Calu3 (cell line): ENCODE measurements around the gene SOX15. TPM values are rescaled to one million over a fixed set of nuclear protein-coding genes. Genes with fewer than 3 reads are reported as not detected.

Experiments
- BruUV-seq: library from RNA; stranded (reverse); fragments of 400-500 nt; replicated peaks from 2 replicates; lab custom pipeline; 2021; lab: Mats Ljungman, UMichigan
- CTCF ChIA-PET: fragments of 300-600 bp; sonication (Branson Sonifier 250); formaldehyde crosslinking; loops from one replicate; lab custom pipeline; 2022; ENCODE audit warnings: antibody characterized with exemption; lab: Charles Lee
- DNase-seq: peaks from one replicate; pipeline ENCODE4 v3.0.0; 2022
- H3K27ac Mint-ChIP-seq: one replicate; pipeline ENCODE4 v1.8.0; 2022; ENCODE audit warnings: mixed read lengths; ENCODE audit not compliant: unreplicated experiment
- H3K27me3 Mint-ChIP-seq: one replicate; pipeline ENCODE4 v1.8.0; 2022; ENCODE audit warnings: mixed read lengths; ENCODE audit not compliant: unreplicated experiment
- H3K36me3 Mint-ChIP-seq: one replicate; pipeline ENCODE4 v1.8.0; 2022; ENCODE audit warnings: mild to moderate bottlenecking, moderate library complexity, mixed read lengths; ENCODE audit not compliant: insufficient read depth, unreplicated experiment
- H3K4me1 Mint-ChIP-seq: one replicate; pipeline ENCODE4 v1.8.0; 2022; ENCODE audit warnings: mild to moderate bottlenecking, low read depth, mixed read lengths; ENCODE audit not compliant: unreplicated experiment
- H3K4me3 Mint-ChIP-seq: one replicate; pipeline ENCODE4 v1.8.0; 2022; ENCODE audit warnings: mild to moderate bottlenecking, low read depth, moderate library complexity, mixed read lengths; ENCODE audit not compliant: unreplicated experiment
- H3K9me3 Mint-ChIP-seq: one replicate; pipeline ENCODE4 v1.8.0; 2022; ENCODE audit warnings: low read depth, mixed read lengths; ENCODE audit not compliant: unreplicated experiment
- intact Hi-C: fragments of 100-400 bp; cut with micrococcal nuclease; formaldehyde crosslinking; loops from one replicate; pipeline ENCODE4 v1.10.0; 2022; ENCODE audit not compliant: unreplicated experiment
- total RNA-seq: library from RNA; stranded (reverse); gene quantifications from 2 replicates; pipeline ENCODE4 v1.2.3, GENCODE V29; 2022
- TF ChIP-seq, protein P1 (sequence below): fragments of 200-600 bp; IDR thresholded peaks from one replicate; pipeline ENCODE4 v1.8.0; 2022; ENCODE audit warnings: antibody characterized with exemption; ENCODE audit not compliant: unreplicated experiment

The SOX15 gene
- total RNA-seq, 1 experiment from 2014 or later: not detected

DNA sequence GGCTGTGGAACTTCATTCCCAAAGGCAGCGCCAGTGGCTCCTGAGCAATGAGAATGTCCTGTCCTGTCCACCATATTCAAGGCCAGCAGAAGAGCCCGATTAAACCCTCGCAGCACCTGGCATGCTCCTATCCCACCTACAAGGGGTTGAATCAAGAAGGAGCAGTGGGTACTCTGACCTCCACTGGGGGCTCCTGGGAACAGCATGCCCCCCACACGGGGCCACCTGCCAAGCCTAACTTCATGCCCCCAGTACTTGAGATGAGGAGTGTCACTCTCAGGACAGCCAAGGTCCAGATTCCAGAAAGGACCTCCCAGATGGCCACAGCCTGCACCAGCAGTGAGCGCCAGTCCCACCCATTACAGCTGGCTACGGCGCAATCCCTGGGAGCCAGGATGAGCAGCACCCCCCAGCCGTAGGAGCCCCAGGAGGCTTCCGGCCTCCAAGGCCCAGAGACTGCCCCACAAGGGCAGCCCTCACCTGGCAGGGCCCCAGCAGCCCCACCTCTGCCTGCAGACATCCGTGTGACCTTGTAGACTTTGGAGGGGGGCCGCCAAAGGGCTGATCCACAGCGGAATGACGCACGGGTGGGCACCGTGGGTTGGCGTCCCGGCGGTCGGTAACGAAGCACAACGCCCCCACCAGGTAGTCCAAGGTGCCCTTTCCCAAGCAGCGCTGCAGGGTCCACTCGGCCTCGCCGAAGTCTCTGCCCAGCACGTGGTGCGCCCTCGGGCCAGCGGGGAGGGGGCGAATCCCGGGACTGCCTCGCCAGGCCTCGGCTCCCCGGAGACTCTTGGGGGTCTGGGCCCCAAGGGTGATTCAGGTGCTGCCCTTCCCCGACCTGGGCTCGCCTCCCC lies 7.3 kb downstream of the SOX15 start:
- Mint-ChIP-seq H3K4me1 (peaks cover 28% of the 10 kb centered on the region), H3K36me3 (peaks cover 78% of the 10 kb centered on the region), H3K27ac (peak overlapping the region; percentile 99), H3K27me3 (no peaks in the 10 kb centered on the region), H3K9me3 (no peaks in the 10 kb centered on the region), H3K4me3 (peak overlapping the region; percentile 84)
- no TSS peak for BruUV-seq
- TF ChIP-seq, protein P1, sequence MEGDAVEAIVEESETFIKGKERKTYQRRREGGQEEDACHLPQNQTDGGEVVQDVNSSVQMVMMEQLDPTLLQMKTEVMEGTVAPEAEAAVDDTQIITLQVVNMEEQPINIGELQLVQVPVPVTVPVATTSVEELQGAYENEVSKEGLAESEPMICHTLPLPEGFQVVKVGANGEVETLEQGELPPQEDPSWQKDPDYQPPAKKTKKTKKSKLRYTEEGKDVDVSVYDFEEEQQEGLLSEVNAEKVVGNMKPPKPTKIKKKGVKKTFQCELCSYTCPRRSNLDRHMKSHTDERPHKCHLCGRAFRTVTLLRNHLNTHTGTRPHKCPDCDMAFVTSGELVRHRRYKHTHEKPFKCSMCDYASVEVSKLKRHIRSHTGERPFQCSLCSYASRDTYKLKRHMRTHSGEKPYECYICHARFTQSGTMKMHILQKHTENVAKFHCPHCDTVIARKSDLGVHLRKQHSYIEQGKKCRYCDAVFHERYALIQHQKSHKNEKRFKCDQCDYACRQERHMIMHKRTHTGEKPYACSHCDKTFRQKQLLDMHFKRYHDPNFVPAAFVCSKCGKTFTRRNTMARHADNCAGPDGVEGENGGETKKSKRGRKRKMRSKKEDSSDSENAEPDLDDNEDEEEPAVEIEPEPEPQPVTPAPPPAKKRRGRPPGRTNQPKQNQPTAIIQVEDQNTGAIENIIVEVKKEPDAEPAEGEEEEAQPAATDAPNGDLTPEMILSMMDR: no peak
- intact Hi-C loops: no loop called here
- DNase-seq: no peak
- CTCF ChIA-PET: no interaction called here

DNA sequence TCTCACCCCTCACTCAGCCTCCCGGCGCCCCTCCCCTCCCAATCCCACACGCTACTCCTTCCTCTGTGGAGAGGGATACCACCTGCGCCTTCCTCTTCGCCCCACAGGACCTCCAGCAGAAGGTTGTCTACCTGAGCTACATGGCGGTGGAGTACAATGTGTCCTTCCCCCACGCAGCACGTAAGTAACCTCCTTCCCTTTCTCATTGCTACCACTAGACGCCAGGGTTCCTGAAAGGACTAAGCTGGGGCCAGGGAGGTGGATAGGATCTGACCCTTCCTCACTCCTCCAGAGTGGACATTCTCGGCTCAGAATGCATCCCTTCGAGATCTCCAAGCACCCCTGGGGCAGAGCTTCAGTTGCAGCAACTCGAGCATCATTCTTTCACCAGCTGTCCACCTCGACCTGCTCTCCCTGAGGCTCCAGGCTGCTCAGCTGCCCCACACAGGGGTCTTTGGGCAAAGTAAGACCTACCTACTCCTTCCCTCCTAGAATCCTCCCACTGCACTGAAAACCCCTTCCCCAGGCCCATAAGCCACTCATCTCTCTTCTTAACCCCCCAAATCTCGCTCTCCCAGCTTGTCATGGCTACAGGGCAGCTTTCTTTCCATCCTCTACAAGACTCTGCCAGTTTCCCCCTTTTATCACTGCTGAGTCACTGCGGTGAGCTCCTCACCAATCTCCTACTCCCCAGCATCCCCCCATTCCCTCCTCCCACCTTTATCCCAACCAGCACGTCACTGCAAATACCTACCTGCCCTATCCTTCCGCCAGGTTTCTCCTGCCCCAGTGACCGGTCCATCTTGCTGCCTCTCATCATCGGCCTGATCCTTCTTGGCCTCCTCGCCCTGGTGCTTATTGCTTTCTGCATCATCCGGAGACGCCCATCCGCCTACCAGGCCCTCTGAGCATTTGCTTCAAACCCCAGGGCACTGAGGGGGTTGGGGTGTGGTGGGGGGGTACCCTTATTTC lies 9.0 kb downstream of the SOX15 start:
- Mint-ChIP-seq H3K4me1 (peaks cover 28% of the 10 kb centered on the region), H3K36me3 (peaks cover 86% of the 10 kb centered on the region), H3K4me3 (peak overlapping the region; percentile 26), H3K27me3 (no peaks in the 10 kb centered on the region), H3K27ac (peak overlapping the region; percentile 94), H3K9me3 (no peaks in the 10 kb centered on the region)
- intact Hi-C loops: no loop called here
- TF ChIP-seq, protein P1: no peak
- CTCF ChIA-PET: no interaction called here
- no TSS peak for BruUV-seq
- DNase-seq: no peak

- Mint-ChIP-seq H3K36me3 (peaks cover 92% of the 10 kb centered on the region), H3K4me1 (peaks cover 28% of the 10 kb centered on the region), H3K9me3 (no peaks in the 10 kb centered on the region), H3K27me3 (no peaks in the 10 kb centered on the region), H3K4me3 (peak overlapping the region; percentile 53), H3K27ac (peak overlapping the region; percentile 94)
- no TSS peak for BruUV-seq
- TF ChIP-seq, protein P1: no peak
- CTCF ChIA-PET: interaction anchor here (1.0 kb wide), 1 partner anchor 35 kb away, joined by 5 read pairs; the partner anchor contains the start of gene FXR2
- intact Hi-C loops: loop anchor here (2.0 kb wide), 1 partner anchor 109 kb away; the partner anchor contains the start of gene WRAP53
- DNase-seq: no peak
Observed at GRCh38 chr17:7579834-7580603, 9.9 kb downstream of the SOX15 start.
